Ramos (cell line): Measurements from ENCODE around the gene SLC19A1.

Source experiments
- in situ Hi-C: fragments of 300-500 bp; cut with MboI; formaldehyde crosslinking; loops from one replicate; pipeline ENCODE4 v1.14.3; 2022; ENCODE audit warnings: low sequenced_read_pairs; ENCODE audit not compliant: unreplicated experiment

SLC19A1 gene

DNA sequence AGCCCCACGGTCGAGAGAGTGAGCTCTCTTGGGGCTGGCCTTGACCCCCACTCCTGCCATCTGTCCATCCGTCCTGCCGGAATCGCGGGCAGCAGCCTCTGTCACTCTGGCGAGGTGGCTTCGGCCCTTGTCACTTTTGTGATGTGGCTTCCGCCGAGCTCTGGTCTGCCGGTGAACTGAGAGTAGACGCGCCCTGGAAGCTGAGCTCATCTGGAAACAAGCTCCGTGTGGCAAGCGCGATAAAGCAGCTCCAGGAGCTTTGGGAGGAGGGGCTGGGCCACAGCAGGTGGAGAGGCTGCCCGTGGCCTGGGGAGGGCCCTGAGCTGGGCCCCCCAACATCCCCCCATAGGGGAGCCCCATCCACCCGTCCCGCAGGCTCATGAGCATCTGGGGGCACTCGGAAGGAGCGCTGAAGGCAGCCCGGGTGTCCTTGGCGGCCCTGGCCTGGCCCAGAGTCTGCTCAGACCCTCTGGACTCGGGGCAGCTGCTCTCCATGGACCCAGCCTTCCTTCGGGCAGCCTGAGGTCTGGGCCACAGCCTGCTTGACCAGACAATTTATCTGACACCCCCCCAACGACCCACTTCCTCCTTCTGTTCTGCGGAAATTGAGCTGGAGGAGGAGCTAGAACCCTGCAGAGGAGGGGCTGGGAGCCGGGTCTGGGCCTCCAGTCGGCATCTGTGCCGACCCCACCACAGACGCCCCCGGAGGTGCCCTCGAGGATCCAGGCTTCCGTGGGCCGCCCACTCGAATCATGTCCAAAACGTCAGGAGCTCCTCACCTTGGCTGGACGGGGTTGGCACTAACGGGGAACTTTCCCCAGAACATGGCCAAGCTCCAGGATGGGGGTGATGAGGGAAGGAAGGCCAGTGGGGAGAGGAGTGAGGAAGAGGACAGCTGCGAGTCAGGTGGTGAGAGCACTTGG, 59.1 kb downstream of the SLC19A1 start:
- in situ Hi-C loops = no loop called here

DNA sequence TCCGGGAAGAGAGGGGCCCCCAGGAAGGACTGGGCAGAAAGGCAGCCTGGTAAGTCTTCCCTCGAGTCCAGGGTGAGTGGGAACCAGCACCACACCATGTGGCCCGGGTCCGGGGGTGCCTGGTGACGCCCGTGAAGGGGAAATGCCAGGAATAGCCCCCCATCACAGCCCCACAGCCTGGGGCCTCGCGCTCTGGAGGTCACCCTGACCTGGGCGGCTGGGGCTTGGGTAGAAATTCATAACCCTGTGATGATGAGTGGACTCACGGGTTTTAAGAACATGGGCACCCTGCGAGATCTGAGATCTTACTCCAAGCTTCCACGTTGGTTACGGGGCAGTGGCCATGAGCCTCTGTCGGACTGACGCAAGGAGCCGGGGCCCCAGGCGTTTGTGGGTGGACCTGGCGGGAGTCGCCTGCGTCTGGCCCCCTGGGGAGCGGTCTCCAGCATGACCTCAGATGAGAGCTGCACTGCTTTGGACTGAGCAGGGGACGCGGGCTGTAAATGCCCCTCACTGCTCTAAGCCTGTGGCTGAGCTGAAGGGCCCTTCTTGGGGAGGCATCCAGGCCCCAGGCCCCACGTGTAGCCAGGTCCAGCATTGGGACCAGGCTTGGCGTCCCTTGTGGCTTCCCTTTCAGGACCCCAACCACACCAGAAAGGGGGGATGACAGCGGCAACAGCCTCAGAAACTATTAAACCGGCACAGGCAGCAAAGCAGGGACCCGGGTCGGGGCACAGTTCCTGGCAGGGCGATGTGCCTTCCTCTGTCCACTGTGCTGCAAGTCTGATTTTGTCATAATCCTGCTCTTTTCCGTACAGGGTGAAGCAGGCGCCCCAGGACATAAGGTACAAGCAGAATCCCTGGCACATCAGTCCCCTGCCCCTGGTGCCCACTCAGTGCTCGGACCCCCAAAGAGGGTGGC, 60.0 kb downstream of the SLC19A1 start:
- in situ Hi-C loops = no loop called here

DNA sequence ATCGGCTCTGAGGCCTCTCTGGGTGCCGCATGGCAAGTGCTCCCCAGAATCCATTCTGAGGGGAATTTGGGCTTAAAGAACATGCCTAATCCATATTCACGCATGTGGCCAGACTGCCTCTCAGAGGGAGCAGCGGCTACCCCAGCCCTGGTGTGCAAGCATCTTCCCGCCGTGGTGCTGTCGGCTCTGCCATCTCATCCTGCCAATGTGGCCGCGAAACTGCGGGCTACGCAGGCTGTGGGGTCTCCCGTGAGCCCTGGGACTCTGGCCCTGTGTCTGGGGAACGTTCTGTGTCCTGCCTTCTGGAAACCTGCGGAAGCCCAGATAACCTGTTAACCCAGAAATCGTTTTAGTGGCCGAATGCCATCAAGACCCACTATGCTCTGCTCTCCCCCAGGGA, 60.7 kb downstream of the SLC19A1 start:
- in situ Hi-C loops = no loop called here

DNA sequence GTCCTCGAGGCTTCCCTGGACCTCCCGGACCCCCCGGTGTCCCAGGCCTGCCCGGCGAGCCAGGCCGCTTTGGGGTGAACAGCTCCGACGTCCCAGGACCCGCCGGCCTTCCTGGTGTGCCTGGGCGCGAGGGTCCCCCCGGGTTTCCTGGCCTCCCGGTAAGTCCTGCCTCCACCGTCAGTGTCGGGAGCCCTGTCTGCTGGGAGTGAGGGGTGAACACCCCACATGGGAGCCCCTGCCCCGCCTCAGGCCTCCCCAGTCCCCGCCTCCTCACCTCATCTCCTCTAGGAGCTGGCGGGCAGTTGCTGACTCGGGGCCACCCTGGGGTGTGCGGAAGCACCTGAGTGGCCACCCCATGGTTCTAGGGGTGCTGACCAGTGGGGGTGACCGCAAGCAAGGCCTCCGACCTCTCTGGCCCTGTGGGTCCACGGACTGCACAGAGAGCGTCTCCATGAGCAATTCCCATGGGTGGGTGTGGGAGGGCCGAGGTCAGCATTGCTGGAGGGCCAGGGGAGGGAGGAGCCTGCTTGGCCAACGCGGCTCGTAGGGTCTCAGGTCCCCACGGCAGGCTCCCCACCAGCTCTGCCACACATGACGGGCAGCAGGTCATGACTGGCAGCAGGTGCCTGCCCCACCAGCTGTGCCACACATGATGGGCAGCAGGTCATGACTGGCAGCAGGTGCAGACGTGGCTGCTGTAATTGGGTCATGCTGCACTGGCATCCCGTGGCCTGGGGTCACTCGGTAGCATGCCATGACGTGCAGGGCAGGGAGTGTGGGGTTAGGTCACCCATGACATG, 61.3 kb downstream of the SLC19A1 start:
- in situ Hi-C loops = no loop called here

DNA sequence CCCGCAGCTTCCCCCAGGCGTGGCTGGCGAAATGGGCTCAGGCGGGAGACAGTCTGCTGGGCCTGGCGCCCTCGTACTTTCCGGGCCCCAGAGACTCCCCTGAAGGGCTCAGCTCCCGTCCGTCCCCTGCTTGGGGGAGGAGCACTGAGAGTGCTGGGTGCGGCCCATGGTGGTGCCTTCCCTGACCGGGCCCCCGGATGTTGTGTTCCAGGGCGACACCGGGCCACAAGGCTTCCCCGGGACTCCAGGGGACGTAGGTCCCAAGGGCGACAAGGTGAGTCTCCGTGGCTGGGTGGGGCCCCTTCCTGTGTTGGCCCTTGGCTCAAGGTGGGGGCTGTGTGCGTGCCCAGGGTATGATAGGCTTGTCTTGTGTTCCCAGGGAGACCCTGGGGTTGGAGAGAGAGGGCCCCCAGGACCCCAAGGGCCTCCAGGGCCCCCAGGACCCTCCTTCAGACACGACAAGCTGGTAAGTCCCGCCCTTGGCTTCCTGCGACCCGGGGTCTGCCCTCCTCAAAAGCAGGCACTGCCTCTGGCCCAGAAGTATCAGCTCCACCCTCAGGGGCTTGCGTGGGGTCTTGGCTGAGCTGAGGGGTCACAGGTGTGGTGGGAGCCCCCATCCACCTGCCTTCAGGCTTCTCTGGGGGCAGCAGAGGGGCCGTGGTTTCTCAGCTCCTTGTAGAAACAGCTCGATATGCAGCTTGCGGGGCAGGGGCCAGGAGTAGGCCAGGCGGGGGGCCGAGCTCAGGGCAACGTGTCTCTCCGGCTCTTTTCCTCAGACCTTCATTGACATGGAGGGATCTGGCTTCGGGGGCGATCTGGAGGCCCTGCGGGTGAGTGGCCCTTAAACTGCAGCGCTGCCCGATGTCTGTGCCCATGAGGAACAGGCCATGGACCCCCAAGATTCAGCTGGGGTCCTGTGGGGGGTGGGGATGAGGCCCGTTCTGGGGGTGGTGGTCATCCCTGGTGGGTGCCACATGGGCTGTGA, 62.3 kb downstream of the SLC19A1 start:
- in situ Hi-C loops = no loop called here

DNA sequence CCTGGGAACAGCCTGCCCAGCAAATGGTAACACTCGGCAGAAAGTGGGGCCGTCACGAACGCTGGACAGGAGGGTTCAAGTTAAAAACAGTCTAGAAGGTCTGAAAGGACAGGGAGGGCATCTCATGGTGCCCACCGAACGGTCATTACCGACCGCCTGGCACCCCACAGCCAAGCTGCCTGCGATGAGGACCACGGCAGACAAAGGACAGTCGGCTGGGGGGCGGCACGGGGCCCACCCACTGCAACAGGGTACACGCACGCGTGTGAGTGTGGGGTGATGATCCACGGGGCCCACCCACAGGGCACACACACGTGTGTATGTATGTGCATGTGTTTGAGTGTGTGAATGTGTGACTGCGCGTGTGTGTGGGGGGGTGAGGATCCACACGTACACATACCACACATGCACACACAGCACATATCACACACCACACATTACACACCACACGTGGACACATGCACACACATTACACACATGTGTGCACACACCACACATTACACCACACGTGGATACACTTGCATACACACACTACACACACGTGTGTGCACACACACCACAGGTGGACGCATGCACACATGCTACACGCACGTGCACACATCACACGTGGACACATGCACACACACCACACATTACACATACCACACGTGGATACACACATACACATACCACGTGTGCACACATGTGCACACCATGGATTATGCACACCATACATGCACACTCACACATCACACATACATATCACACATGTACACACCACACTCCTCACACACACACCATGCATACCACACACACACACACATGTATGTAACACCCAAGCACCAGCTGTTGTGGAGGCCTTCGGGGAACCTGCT, 63.2 kb downstream of the SLC19A1 start:
- in situ Hi-C loops = no loop called here

DNA sequence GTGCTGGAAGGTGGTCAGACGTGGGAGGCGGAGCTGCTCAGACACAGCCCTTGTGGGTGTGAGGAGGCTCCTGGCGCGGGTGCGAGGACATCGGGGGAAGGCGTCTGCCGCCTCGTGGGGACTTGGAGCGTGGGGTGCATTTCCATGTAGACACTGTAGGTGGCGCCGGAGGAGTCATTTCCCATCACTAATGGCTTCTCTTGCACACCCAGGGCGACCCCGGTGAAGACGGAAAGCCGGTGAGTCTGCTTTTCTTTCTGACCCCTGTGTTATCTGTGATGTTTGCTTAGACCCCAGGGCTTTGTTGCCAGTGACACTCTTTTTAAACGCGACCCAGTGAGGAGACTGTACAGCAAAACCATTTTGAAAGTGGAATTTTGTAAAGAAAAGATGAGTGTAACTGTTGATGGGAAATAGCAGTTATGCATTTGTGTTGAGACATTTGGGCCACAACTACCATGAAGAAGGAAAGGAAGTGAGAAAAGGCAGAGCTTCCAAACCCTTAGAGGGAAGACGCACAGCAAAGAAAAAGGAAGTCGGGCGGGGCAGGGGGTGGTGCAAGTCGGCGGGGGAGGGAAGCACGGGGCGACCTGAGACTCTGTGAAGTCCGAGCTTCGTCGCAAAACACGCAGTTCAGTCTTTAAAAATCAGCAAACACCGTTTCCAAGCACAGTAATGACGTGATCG, 64.0 kb downstream of the SLC19A1 start:
- in situ Hi-C loops = no loop called here

DNA sequence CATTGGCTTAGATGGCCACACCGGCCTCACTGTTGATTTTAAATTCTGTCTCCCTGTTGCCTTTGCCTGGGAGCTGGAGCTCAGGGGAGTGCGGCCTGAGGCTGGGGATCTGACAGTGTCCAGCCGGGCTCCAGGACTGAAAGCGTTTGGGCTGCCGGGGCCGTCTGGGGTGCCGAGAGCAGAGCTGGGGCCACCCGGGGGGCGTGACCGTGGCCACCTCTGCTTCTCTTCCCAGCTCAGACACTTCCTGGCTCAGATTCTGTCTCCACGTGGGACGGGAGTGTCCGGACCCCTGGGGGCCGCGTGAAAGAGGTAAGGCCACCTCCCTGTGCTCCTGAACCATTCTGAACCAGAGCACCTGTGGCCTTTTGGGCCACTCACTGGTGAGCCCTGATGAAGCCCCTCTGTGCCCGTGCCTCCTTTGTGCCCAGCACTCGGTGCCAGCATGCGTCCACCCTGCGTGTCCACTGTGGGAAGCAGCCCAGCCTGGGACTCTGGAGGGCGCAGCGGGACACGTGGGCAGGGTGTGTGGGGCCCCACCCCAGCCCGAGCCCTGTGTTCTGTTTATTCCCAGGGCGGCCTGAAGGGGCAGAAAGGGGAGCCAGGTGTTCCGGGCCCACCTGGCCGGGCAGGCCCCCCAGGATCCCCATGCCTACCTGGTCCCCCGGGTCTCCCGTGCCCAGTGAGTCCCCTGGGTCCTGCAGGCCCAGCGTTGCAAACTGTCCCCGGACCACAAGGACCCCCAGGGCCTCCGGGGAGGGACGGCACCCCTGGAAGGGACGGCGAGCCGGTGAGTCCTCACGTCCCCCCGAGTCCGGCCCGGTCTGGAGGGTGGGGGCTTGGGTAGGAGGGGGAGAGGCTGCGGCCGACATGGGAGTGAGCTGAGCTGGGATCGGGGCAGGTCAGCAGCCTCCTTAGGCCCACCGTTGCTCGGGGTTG, 64.8 kb downstream of the SLC19A1 start:
- in situ Hi-C loops = no loop called here

DNA sequence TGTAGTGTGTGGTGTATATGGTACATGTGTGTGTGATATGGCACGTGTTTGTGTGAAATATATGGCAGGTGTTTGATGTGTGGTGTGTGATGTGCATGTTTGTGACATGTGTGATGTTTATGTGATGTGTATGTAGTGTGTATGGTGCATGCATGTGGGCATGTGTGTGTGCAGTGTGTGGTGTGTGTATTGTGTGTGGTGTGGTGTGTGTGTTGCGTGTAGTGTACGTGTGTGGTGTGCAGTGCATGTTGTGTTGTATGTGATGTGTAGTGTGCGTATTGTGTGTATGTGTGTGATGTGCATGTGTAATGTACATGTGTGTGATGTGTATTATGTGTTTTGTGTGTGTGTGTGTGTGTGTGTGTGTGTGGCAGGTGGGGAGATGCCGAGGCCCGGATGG, 65.7 kb downstream of the SLC19A1 start:
- in situ Hi-C loops = no loop called here

DNA sequence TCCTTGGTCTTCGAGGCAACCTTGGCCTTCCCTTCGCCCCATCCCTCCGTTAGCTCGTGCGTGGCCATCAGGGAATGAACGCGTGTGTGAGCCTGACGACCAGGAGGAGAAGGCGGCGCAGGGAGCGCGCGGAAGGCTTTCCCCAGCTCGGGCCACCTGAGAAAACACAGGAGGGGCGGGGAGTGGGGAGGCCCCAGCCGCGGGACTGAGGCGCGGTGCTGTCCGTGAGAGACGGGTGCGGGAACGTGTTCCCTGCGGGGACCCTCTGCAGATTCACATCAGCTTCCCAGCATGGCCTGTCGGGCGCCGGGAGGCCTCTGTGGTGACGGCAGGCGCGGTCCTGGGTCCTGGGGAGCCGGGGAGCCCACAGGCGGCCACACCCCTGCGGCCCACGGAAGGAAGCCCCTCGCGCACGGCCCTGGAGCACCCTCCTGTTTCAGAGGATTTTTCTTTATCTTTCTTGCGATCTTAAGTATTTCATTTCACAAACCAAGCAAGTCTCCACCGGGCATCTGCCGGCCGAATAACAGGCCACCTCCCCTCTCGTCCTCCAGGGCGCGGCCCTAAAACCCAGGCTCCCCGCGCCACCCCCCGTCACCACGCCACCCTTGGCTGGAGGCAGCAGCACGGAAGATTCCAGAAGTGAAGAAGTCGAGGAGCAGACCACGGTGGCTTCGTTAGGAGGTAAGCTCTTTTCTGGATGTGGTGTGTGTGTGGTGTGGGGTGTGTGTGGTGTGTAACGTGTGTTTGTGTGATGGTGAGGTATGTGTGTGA, 66.3 kb downstream of the SLC19A1 start:
- in situ Hi-C loops = no loop called here

DNA sequence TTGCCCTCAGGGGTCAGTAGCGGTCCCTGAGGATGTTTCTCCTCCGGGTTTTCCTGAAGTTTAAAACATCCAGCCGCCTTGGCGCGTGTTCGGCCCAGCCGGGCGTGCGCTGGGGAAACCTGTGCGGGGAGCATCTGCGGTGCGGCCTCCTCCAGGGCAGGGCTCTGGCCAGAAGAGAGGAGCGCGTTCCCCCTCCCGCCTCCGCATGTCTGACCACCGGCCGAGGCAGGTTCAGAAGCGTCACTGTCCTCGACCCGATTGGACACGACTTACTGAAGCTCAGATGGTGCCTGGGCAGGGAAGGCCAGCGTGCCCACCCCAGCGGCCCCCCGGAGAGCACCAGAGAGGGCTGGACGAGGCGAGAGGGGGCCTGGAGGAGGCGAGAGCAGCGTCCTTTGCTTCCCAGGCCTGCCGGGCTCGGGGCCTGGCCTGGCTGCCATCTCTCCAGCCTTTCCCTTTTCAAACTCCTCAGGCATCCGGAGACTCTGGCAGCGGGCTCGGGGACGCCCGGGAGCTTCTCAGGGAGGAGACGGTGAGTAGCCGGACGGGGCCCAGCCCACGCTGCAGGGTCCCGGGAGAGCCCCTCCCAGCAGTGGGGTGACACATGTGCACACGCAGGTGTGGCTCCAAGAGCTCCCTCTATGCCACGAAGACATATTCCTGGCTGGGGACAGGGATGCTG, 67.1 kb downstream of the SLC19A1 start:
- in situ Hi-C loops = no loop called here

DNA sequence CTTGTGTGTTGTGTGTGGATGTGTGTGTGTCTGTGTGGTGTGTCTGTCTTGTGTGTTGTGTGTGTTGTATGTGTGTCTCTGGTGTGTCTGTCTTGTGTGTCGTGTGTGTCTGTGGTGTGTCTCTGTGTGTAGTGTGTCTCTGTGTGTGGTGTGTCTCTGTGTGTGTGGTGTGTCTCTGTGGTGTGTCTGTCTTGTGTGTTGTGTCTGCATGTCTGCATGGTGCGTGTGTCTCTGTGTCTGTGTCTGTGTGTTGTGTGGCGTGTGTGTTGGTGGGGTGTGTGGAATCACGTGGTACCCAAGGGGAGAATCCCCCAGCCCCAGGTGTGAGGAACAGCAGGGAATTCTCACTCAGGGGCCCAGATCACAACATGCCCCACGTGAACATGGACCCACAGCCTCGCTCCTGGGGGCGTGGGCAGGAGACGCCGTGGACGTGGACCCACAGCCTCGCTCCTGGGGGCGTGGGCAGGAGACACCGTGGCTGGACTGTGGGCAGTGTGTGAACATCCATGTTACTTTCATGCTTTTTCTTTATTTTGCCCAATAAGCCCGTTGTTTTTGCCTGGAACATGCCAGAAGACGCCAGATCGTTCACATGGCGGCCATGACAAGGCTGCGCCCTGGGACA, 67.8 kb downstream of the SLC19A1 start:
- in situ Hi-C loops = no loop called here

DNA sequence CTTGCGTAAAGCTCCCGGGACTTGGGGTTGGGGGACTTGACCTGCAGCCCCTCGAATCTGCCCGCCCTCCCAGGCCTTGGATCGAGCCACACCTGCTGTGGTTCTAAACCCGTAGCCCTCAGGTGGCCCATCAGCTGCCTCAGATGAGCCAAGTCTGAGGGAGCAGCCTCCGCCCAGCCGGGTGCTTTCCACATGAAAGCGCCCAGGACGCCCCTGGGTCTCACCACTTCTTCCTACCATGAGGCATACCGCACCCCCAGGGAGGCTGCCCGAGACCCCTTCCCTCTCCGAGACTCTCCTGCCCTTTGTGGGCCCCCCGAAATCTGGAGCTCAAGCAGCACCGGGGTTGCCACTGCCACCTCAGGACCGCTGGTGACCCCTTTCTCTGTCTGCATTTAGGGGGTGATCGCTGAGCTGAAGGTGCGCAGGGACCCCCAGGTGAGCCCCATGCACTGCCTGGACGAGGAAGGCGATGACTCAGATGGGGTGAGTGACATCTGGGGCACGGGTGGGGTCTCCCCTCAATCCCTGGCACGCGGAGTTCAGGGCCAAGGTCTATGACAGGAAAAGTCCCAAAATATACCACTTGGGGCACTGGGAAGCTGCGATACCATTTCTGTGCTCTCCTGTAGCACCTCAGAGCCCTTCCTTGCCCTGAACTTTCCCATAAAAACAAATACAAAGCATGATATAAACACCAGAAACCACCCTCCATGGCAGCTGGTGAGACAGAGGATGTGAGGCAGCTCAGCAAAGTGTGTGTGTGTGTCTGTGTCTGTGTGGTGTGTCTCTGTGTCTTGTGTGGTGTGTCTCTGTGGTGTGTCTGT, 68.5 kb downstream of the SLC19A1 start:
- in situ Hi-C loops = no loop called here
